Suprapubic skin (tissue), 4 donors: Measurements from ENCODE around the gene ESRP2.

Experiments
- CTCF ChIP-seq, 2 donors: fragments of 200-600 bp in 1 of 2; fragments of 450-650 bp in 1 of 2; sonication (generic) in 1 of 2; IDR thresholded peaks; one replicate each; pipeline ENCODE4 v1.5.1; 2016 to 2019; ENCODE audit warnings: antibody characterized with exemption in 2 of 2, mild to moderate bottlenecking in 1 of 2, moderate library complexity in 1 of 2
- EP300 ChIP-seq: sonication (generic); formaldehyde crosslinking; IDR thresholded peaks from one replicate; pipeline ENCODE4 v1.6.1; 2017; ENCODE audit warnings: antibody characterized with exemption
- POLR2A ChIP-seq, 2 donors: fragments of 450-650 bp; IDR thresholded peaks; one replicate each; pipeline ENCODE4 v1.6.1; 2017; ENCODE audit warnings: antibody characterized with exemption in 2 of 2, mild to moderate bottlenecking in 2 of 2, moderate library complexity in 2 of 2
- POLR2AphosphoS5 ChIP-seq, 3 donors: sonication (generic); formaldehyde crosslinking; IDR thresholded peaks; one replicate each; pipeline ENCODE4 v1.6.1; 2017; ENCODE audit warnings: antibody characterized with exemption in 3 of 3

GRCh38 chr16:68255712-68256111 lies 19.8 kb upstream of the ESRP2 start:
- TF ChIP-seq CTCF (IDR thresholded peaks at IDR 0.05) (no peak), POLR2A (IDR thresholded peaks at IDR 0.05) (no peak), EP300 (no peak), POLR2AphosphoS5 (IDR thresholded peaks at IDR 0.05) (no peak)
